Stimulated activated effector memory CD8-positive, alpha-beta T cell treated with anti-CD3 and anti-CD28 coated beads, Interleukin-12 subunit alpha, Interleukin-12 subunit beta, amount 100 ng/mL, for 72 hours (primary cell): Measurements from ENCODE around the gene SYMPK.

Experiments used
- ATAC-seq: fragments of 150-1000 bp; cut with Tn5 transposase; 2 replicates; pipeline ENCODE4 v1.10.0; 2021
- DNase-seq, 2 donors: peaks; one replicate each; pipeline ENCODE4 v3.0.0; 2021 to 2022; ENCODE audit warnings: low spot score in 2 of 2
- H3K27ac Mint-ChIP-seq: one replicate; pipeline ENCODE4 v1.8.0; 2022; ENCODE audit warnings: mild to moderate bottlenecking, mixed read lengths
- H3K36me3 Mint-ChIP-seq: one replicate; pipeline ENCODE4 v1.8.0; 2022; ENCODE audit warnings: mild to moderate bottlenecking, mixed read lengths
- H3K4me1 Mint-ChIP-seq: one replicate; pipeline ENCODE4 v1.8.0; 2022; ENCODE audit warnings: mixed read lengths
- H3K4me3 Mint-ChIP-seq: one replicate; pipeline ENCODE4 v1.8.0; 2022; ENCODE audit warnings: mild to moderate bottlenecking, mixed read lengths
- H3K9me3 Mint-ChIP-seq: one replicate; pipeline ENCODE4 v1.8.0; 2022; ENCODE audit warnings: mixed read lengths

SYMPK gene

DNA sequence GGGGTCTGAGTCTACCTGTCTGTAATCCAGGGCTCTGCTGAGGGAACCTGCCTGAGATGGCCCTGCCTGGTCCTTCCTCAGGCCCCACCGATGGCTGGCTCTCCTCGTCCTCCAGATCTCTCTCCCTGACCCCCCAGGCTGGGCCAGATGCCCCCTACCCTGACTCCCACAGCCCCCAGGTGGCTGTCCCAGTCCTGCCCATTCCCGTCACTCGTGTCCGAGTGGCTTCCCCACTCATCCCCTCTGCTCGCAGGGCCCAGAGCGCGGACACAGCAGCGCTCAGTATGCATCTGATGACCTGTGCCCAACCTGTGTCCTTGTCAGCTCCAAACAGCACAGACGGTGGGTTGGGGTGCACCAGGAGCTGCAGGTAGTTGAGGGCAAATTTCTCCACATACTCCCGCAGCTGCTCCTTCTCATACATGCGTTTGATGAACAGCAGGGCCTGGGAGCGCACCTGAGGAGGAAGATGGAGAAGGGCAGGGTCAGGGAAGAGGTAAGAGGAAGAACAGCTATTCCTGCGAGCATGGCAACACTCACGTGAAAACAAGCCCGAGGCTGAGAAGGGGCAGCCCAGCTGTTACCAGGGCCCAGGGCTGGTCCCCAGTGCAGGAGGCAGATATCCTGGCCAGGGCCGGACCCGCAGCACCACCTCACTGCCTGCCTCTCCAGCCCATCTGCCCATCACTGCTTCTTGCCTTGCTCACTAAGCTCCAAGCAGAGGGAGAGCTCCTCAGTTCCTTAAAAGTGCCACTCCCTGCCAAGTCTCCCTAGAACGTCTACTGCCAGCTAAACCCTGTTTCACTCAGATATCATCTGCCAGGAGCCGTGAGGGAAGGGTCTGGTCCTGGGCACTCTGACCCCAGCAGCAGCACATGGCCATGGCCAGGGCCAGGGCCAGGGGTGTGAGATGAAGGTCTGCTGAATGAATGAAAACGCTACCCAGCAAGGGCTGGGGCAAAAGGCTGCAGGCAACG lies 36.7 kb downstream of the SYMPK start:
- ATAC-seq: no peak
- H3K9me3 Mint-ChIP-seq: no peaks in the 10 kb centered on the region
- no peak for DNase-seq
- H3K4me1 Mint-ChIP-seq: peaks cover 3% of the 10 kb centered on the region
- H3K4me3 Mint-ChIP-seq: no peak overlapping the region
- peaks cover 90% of the 10 kb centered on the region for H3K36me3 Mint-ChIP-seq
- no peak overlapping the region for H3K27ac Mint-ChIP-seq

DNA sequence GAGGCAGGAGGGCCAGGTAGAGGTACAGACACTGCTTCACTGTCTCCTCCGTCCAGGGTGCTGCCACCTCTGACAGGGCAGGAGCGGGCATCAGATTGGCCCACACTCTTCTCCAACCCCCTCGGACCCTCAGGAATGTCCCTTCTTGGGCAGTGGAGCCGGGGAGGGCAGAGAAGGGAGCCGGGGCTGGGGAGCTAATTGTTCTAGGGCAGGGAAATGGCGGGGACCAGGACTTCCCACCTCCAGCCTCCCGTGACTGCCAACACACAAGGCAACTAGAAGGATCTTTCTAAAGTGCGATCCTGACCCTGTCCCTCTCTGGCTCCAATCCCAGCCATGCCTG lies 37.7 kb downstream of the SYMPK start:
- ATAC-seq (no peak), DNase-seq (no peak)
- H3K4me1 Mint-ChIP-seq: peaks cover 5% of the 10 kb centered on the region
- peaks cover 90% of the 10 kb centered on the region for H3K36me3 Mint-ChIP-seq
- H3K27ac Mint-ChIP-seq: no peak overlapping the region
- no peak overlapping the region for H3K4me3 Mint-ChIP-seq
- no peaks in the 10 kb centered on the region for H3K9me3 Mint-ChIP-seq

DNA sequence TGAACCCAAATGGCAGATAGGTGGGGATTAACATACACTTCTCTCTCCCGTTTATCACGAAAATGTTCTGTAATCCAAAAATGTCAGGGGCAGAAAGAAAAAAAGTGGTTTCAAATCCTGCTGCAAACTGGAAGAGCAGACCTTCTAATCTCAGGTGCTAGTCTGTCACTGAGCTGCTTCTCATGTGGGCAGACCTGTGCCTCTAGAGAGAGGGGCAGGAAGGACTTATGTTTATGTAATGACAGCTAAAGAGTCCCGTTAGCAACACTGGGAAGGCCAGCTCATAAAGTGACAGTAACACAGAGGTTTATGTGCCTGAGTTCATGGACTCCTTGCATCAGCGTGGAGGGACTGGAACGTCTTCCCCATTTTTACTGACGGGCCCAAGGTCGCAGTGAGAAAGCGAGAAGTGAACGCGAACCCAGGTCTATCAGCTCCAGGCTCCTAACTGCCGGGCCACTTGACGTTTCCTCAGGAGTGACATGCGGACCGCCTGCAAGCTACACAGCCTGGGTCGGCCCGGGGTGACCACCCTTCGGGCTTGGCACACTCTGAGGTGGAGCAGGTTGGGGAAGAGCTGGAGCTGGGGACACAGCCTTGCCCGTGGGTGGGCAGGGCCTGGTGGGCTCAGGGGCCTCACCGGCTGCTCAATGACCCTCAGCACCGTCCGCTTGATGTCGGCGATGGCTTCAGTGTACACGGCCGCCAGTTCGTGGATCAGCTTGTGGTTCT lies 38.2 kb downstream of the SYMPK start:
- Mint-ChIP-seq H3K36me3 (peaks cover 90% of the 10 kb centered on the region), H3K4me3 (no peak overlapping the region), H3K4me1 (peaks cover 5% of the 10 kb centered on the region), H3K27ac (peak overlapping the region; percentile 73), H3K9me3 (no peaks in the 10 kb centered on the region)
- ATAC-seq: no peak
- no peak for DNase-seq

- Mint-ChIP-seq H3K4me3 (no peak overlapping the region), H3K27ac (peak overlapping the region; percentile 73), H3K36me3 (peaks cover 90% of the 10 kb centered on the region), H3K4me1 (peaks cover 5% of the 10 kb centered on the region), H3K9me3 (no peaks in the 10 kb centered on the region)
- no peak for ATAC-seq
- no peak for DNase-seq
Measured at GRCh38 chr19:45824041-45824471, 38.9 kb downstream of the SYMPK start.

- DNase-seq: no peak
- no peak overlapping the region for H3K4me3 Mint-ChIP-seq
- peaks cover 81% of the 10 kb centered on the region for H3K36me3 Mint-ChIP-seq
- no peak for ATAC-seq
- H3K9me3 Mint-ChIP-seq: no peaks in the 10 kb centered on the region
- H3K27ac Mint-ChIP-seq: no peak overlapping the region
- H3K4me1 Mint-ChIP-seq: peaks cover 5% of the 10 kb centered on the region
Measured at GRCh38 chr19:45823182-45823581, 39.8 kb downstream of the SYMPK start.

DNA sequence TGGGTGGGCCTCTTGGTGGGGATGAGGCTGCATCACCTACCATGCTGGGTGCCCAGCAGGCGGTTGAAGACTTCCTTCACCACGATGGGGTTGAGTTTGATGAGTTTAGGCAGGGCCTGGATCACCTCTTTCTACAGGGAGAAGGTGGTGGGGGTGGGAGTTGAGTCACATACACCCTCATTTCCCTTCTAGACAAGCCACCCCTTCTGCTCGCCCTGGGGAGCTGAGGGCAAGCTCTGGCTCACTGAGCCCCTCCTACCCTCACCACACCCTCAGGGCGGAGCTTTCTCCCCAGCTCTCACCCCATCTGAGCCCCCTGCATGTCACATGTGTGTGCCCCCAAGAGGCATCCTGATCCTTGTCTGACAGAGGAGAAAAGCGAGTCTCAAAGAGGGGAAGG lies 40.2 kb downstream of the SYMPK start:
- DNase-seq: no peak
- ATAC-seq: no peak
- peaks cover 77% of the 10 kb centered on the region for H3K36me3 Mint-ChIP-seq
- no peak overlapping the region for H3K4me3 Mint-ChIP-seq
- peaks cover 5% of the 10 kb centered on the region for H3K4me1 Mint-ChIP-seq
- no peaks in the 10 kb centered on the region for H3K9me3 Mint-ChIP-seq
- H3K27ac Mint-ChIP-seq: no peak overlapping the region

DNA sequence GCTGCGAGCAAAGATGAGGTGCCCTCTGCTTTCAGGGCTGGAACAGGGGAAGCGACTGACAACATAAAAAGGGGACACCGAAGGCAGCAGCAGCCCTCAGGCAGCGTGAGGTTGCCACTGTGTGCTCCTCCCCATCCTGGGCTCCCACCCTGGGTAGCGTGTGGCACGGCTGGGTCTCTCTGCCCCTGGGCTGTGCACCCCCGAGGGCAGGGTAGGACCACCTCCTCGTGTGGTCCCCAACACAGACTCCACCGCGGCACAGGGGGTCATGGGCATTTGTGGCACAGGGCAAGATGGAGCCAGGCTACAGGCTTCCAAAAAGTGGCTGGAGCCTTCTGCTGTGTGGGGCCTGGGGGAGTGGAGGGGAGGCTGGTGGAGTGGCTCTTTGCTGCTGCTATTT lies 41.4 kb downstream of the SYMPK start:
- no peak overlapping the region for H3K4me3 Mint-ChIP-seq
- no peaks in the 10 kb centered on the region for H3K9me3 Mint-ChIP-seq
- no peak for DNase-seq
- peak overlapping the region; percentile 48 for H3K27ac Mint-ChIP-seq
- ATAC-seq: no peak
- peaks cover 13% of the 10 kb centered on the region for H3K4me1 Mint-ChIP-seq
- H3K36me3 Mint-ChIP-seq: peaks cover 72% of the 10 kb centered on the region

DNA sequence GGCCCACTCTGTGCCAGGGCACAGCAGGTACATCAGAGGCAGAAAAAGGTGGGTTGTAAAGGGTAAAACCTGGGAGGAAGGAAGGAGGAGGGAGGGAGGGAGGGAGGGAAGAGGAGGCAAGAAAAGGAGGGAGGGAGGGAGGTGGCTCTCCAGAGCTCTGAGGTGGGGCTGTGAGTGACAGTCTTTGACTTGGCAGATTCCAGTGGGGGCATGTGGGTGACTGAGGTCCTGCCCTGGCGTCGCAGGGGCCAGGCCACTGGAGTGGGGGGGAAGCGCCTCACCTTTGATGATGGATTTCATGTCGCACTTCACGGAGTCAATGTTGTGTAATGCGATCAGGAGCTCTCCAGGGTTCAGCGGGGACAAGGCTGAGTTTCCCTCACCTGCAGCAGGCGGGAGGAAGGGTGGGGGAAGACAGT lies 41.8 kb downstream of the SYMPK start:
- H3K4me3 Mint-ChIP-seq: no peak overlapping the region

GRCh38 chr19:45820413-45821102 lies 42.4 kb downstream of the SYMPK start:
- H3K36me3 Mint-ChIP-seq: peaks cover 70% of the 10 kb centered on the region
- H3K9me3 Mint-ChIP-seq: no peaks in the 10 kb centered on the region
- no peak overlapping the region for H3K4me3 Mint-ChIP-seq
- DNase-seq (no peak), ATAC-seq (no peak)
- peak overlapping the region; percentile 48 for H3K27ac Mint-ChIP-seq
- peaks cover 13% of the 10 kb centered on the region for H3K4me1 Mint-ChIP-seq

More for the DNA sequence above, 41.8 kb downstream of the SYMPK start:
- peaks cover 13% of the 10 kb centered on the region for H3K4me1 Mint-ChIP-seq
- H3K36me3 Mint-ChIP-seq: peaks cover 70% of the 10 kb centered on the region
- ATAC-seq (no peak), DNase-seq (no peak)
- H3K9me3 Mint-ChIP-seq: no peaks in the 10 kb centered on the region
- H3K27ac Mint-ChIP-seq: peak overlapping the region; percentile 48

DNA sequence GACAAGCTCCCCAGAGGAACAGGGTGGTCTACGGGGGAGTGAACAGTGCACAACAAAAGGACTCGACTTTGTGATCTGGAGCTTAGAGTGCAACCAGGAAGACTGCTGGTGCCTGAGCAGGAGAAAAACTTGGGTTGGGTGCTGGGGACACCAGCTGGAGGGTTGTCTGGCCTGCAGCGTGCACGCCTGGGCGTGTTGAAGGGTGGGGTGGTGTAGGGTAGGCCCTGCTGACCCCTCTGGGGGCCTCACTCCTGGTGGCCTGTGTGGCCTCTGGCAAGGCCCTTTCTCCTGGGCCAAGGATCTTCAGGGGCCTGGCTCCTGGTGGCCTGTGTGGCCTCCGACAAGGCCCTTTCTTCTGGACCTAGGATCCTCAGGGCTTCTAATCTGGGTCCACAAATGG lies 43.2 kb downstream of the SYMPK start:
- DNase-seq (no peak), ATAC-seq (no peak)

GRCh38 chr19:45817725-45818301 lies 45.1 kb downstream of the SYMPK start:
- H3K4me1 Mint-ChIP-seq: peaks cover 13% of the 10 kb centered on the region
- DNase-seq (no peak), ATAC-seq (no peak)
- H3K36me3 Mint-ChIP-seq: peaks cover 56% of the 10 kb centered on the region
- H3K27ac Mint-ChIP-seq: no peak overlapping the region
- H3K4me3 Mint-ChIP-seq: no peak overlapping the region
- H3K9me3 Mint-ChIP-seq: no peaks in the 10 kb centered on the region

More for the DNA sequence above, 43.2 kb downstream of the SYMPK start:
- peaks cover 66% of the 10 kb centered on the region for H3K36me3 Mint-ChIP-seq
- no peaks in the 10 kb centered on the region for H3K9me3 Mint-ChIP-seq
- H3K27ac Mint-ChIP-seq: no peak overlapping the region
- H3K4me3 Mint-ChIP-seq: no peak overlapping the region
- peaks cover 13% of the 10 kb centered on the region for H3K4me1 Mint-ChIP-seq

DNA sequence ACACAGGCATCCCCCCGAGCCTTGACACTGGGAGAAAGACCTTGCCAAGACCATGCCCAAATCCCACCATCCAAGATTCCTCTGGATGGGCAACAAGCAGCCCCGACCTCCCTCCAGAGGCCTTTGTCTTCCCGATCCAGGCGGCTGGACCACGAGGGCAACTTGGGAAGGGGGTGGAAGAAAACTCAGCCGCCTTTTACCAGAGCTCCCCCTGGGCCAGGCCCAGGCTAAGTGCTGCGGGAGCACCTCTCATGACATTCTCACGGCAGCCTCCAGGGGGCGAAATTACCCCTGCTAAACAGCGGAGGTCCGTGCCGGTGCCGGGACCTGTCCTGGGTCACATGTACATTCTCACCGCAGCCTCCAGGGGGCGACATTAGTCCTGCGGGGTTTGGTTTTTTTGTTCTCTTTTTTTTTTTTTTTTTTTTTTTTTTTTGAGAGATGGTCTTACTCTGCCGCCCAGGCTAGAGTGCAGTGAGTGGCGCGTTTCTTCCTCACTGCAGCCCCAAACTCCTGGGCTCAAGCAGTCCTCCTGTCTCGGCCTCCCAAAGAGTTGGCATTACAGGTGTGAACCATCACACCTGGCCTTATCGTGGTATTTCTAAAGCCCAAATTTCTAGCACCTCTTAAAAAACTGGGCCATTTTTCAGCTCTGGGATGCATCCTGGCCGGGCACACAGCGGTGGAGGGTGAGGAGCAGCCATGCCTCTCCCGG lies 45.8 kb downstream of the SYMPK start:
- peaks cover 13% of the 10 kb centered on the region for H3K4me1 Mint-ChIP-seq
- ATAC-seq (peak; percentile 95), DNase-seq (peak; percentile 98 to 99)
- peaks cover 55% of the 10 kb centered on the region for H3K36me3 Mint-ChIP-seq
- H3K27ac Mint-ChIP-seq: no peak overlapping the region
- H3K4me3 Mint-ChIP-seq: no peak overlapping the region
- H3K9me3 Mint-ChIP-seq: no peaks in the 10 kb centered on the region

GRCh38 chr19:45816236-45817009 lies 46.5 kb downstream of the SYMPK start:
- Mint-ChIP-seq H3K4me1 (peaks cover 13% of the 10 kb centered on the region), H3K36me3 (peaks cover 50% of the 10 kb centered on the region), H3K4me3 (no peak overlapping the region), H3K9me3 (no peaks in the 10 kb centered on the region), H3K27ac (no peak overlapping the region)
- DNase-seq (no peak), ATAC-seq (no peak)
